Activated CD8-positive, alpha-beta T cell treated with anti-CD3 and anti-CD28 coated beads for 36 hours (primary cell): ENCODE data around the gene RNF213. TPM values are rescaled to one million over a fixed set of nuclear protein-coding genes. Genes with fewer than 3 reads are reported as not detected.

Experiments
- ATAC-seq: fragments of 200-7000 bp; cut with Tn5 transposase; one replicate; pipeline ENCODE4 v1.10.0; 2021; ENCODE audit warnings: mild to moderate bottlenecking, moderate library complexity
- CTCF ChIA-PET: fragments of 350-600 bp; sonication (Branson Sonifier 250); formaldehyde crosslinking; loops from one replicate; lab custom pipeline; 2021; ENCODE audit warnings: antibody characterized with exemption; lab: Charles Lee
- POLR2A ChIA-PET: fragments of 350-600 bp; sonication (Branson Sonifier 250); formaldehyde crosslinking; loops from one replicate; lab custom pipeline; 2021; ENCODE audit warnings: antibody characterized with exemption; lab: Charles Lee
- DNase-seq: peaks from one replicate; pipeline ENCODE4 v3.0.0-alpha.2; 2020
- H3K27ac Mint-ChIP-seq: one replicate; pipeline ENCODE4 v1.8.0; 2021; ENCODE audit warnings: mild to moderate bottlenecking, mixed read lengths
- H3K27me3 Mint-ChIP-seq: one replicate; pipeline ENCODE4 v1.8.0; 2021; ENCODE audit warnings: mixed read lengths
- H3K36me3 Mint-ChIP-seq: one replicate; pipeline ENCODE4 v1.8.0; 2021; ENCODE audit warnings: low read depth, mixed read lengths
- H3K4me1 Mint-ChIP-seq: one replicate; pipeline ENCODE4 v1.8.0; 2021; ENCODE audit warnings: low read depth, mixed read lengths
- H3K4me3 Mint-ChIP-seq: one replicate; pipeline ENCODE4 v1.8.0; 2021; ENCODE audit warnings: mild to moderate bottlenecking, moderate library complexity, mixed read lengths
- H3K9me3 Mint-ChIP-seq: one replicate; pipeline ENCODE4 v1.8.0; 2021; ENCODE audit warnings: mixed read lengths
- intact Hi-C: fragments of 100-400 bp; cut with micrococcal nuclease; formaldehyde crosslinking; loops from one replicate; pipeline ENCODE4 v1.10.0; 2022
- total RNA-seq, 2 experiments: library from RNA; stranded (reverse); gene quantifications; one replicate each; pipeline ENCODE4 v1.2.3, GENCODE V29; 2021
- TF ChIP-seq, protein P1 (sequence below): fragments of 200-600 bp; IDR thresholded peaks from one replicate; pipeline ENCODE4 v1.8.0; 2022; ENCODE audit warnings: antibody characterized with exemption, mild to moderate bottlenecking

Gene RNF213
- total RNA-seq, 2 experiments from 2014 or later: 131 to 142 TPM

DNA sequence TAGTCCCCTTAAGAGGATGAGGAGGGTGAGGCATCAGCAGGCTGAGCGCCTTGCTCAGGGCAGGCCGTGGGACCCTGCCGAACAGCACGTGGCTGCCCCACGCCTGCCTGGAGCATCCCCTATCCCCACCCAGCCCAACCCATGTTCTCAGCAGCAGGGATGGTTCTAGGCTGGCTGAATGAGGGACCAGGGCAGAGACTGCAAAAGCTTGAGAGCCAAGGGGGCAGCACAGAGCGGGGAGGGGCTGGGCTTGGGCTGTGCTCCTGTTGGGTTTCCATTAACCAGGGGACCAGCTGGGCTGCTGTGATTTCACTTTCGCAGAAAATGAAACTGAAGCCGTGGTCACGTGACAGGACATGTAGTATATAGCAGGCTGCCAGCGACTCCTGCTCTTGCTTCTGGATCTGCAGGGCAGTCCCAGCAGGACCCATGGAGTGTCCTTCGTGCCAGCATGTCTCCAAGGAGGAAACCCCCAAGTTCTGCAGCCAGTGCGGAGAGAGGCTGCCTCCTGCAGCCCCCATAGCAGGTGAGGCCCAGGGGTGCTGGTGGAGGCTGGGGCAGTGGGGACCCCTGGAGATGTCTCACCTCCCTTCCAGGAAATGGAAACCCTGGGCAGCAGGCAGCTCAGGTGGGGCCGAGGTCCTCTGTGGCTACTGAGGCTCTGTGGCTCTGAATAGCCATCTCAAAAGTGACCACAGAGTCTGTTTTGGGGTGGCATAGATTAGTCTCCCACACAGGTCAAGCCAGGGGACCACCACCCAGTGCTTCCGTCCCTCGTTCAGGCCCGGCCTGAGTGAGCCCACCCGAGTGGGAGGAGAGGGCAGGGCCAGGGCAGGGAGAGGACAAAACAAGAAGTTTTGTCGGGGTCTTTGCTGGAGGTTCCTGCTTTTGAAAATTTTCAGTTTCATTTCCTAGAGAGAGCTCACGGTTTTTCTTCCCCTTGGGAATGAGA lies 2.9 kb downstream of the RNF213 start:
- ChIA-PET POLR2A (interaction anchor here (0.6 to 4.8 kb wide), 9 partner anchors 9 to 191 kb away, joined by 3 to 30 read pairs (median 5); no protein-coding TSS in a partner anchor), CTCF (interaction anchor here (1.2 to 1.4 kb wide), 4 partner anchors 9 to 162 kb away, joined by 3 to 6 read pairs (median 4); partner anchors contain the start of gene GAA)
- DNase-seq (peak; percentile 98), ATAC-seq (peak; percentile 40)
- H3K27ac Mint-ChIP-seq: peak overlapping the region; percentile 89
- intact Hi-C loops: no loop called here
- peaks cover 1% of the 10 kb centered on the region for H3K9me3 Mint-ChIP-seq
- peaks cover 49% of the 10 kb centered on the region for H3K4me1 Mint-ChIP-seq
- TF ChIP-seq, protein P1, sequence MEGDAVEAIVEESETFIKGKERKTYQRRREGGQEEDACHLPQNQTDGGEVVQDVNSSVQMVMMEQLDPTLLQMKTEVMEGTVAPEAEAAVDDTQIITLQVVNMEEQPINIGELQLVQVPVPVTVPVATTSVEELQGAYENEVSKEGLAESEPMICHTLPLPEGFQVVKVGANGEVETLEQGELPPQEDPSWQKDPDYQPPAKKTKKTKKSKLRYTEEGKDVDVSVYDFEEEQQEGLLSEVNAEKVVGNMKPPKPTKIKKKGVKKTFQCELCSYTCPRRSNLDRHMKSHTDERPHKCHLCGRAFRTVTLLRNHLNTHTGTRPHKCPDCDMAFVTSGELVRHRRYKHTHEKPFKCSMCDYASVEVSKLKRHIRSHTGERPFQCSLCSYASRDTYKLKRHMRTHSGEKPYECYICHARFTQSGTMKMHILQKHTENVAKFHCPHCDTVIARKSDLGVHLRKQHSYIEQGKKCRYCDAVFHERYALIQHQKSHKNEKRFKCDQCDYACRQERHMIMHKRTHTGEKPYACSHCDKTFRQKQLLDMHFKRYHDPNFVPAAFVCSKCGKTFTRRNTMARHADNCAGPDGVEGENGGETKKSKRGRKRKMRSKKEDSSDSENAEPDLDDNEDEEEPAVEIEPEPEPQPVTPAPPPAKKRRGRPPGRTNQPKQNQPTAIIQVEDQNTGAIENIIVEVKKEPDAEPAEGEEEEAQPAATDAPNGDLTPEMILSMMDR: no peak
- peak overlapping the region; percentile 89 for H3K4me3 Mint-ChIP-seq
- no peaks in the 10 kb centered on the region for H3K27me3 Mint-ChIP-seq
- peaks cover 27% of the 10 kb centered on the region for H3K36me3 Mint-ChIP-seq

DNA sequence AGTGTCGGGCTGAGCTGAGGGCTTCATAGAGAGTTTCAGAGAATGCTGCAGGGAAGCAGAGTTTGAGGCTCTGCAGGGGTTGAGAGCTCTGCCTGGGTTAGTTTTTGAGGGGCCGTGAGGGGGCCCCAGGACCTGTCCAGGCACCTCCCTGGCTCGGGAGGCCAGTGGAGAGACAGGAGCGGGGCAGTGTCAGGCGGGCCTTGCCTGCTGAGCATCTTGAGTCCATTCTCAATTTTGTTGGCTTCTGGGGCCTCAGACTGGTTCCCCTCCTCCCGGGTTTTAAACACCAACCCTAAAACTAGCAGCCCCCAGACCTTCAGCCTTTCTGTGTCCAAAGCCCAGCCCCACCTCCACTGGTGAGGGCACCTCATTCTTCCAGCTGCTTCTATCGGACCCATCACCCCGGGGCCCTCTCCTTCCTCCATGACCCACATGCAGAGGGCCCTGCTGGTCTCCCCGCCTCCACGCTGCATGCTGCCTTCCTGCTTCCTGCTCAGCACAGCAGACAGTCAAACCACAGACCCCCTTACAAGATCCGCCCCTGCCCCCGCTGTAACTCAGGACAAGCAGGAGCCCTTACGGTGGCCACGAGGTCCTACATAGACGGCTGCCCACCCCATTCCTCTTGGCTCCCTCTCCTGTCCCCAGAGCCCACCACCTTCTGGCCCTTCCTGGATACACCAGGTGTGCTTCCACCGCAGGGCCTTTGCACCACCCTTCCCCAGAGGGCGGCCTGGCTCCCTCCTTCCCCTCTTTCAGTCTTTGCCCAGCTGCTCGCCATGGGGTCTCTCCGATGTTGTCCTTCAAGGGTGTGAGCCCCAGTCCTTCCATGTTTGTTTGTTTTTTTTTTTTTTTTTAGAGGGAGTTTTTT lies 3.8 kb downstream of the RNF213 start:
- intact Hi-C loops: no loop called here
- CTCF ChIA-PET: interaction anchor here (1.2 to 1.3 kb wide), 4 partner anchors 10 to 163 kb away, joined by 3 to 6 read pairs (median 4); partner anchors contain the start of gene GAA

DNA sequence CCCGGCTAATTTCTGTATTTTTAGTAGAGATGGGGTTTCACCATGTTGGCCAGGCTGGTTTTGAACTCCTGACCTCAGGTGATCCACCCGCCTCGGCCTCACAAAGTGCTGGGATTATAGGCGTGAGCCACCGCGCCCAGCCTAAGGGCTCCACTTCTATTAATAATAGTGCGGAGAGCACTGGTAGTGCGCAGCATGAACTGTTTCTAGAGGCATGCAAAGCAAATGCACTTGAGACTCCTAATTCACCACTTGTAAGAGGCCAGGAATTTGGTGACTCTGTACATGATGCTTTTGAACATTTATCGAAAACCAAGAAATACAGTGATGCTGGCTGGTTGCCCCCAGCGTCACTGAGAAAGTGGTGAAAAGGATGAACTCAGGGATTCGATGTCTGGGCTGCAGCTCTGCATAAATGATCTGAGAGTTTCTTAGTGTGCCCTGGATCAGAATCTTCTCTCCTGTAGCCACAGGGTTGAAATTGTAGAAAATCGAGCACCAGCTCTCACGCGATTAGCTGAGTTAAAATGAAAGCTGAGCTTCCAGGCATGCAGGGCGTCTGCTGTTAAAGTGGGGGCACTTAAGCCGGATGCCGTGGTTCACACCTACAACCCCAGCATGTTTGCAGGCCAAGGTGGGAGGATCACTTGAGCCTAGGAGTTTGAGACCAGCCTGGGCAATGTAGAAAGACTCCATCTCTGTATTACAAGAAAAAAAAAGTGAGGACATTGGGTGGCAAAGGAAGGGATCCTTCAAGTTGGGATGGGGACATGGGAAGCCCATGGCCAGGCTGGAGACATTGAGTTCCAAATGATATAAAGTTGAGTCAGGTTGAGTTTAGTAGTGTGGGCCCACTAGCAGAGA lies 4.8 kb downstream of the RNF213 start:
- intact Hi-C loops: no loop called here
- TF ChIP-seq, protein P1: no peak
- ChIA-PET CTCF (interaction anchor here (1.3 kb wide), 2 partner anchors 10 to 69 kb away, joined by 3 to 4 read pairs; no protein-coding TSS in a partner anchor), POLR2A (interaction anchor here (0.6 to 4.8 kb wide), 13 partner anchors 8 to 119 kb away, joined by 3 to 30 read pairs (median 5); partner anchors contain the start of genes EIF4A3 and SGSH)
- Mint-ChIP-seq H3K4me3 (peak overlapping the region; percentile 89), H3K27me3 (no peaks in the 10 kb centered on the region), H3K27ac (peak overlapping the region; percentile 89), H3K9me3 (peaks cover 1% of the 10 kb centered on the region), H3K36me3 (peaks cover 27% of the 10 kb centered on the region), H3K4me1 (peaks cover 35% of the 10 kb centered on the region)
- DNase-seq: peak; percentile 90
- ATAC-seq: peak; percentile 43

More for the DNA sequence above, 3.8 kb downstream of the RNF213 start:
- peaks cover 1% of the 10 kb centered on the region for H3K9me3 Mint-ChIP-seq
- peaks cover 27% of the 10 kb centered on the region for H3K36me3 Mint-ChIP-seq
- peaks cover 40% of the 10 kb centered on the region for H3K4me1 Mint-ChIP-seq
- TF ChIP-seq, protein P1: no peak
- peak overlapping the region; percentile 89 for H3K27ac Mint-ChIP-seq
- H3K4me3 Mint-ChIP-seq: peak overlapping the region; percentile 89
- DNase-seq: peak; percentile 85
- POLR2A ChIA-PET: interaction anchor here (0.6 to 4.8 kb wide), 10 partner anchors 8 to 190 kb away, joined by 3 to 30 read pairs (median 6); no protein-coding TSS in a partner anchor
- ATAC-seq: peak; percentile 32
- no peaks in the 10 kb centered on the region for H3K27me3 Mint-ChIP-seq

DNA sequence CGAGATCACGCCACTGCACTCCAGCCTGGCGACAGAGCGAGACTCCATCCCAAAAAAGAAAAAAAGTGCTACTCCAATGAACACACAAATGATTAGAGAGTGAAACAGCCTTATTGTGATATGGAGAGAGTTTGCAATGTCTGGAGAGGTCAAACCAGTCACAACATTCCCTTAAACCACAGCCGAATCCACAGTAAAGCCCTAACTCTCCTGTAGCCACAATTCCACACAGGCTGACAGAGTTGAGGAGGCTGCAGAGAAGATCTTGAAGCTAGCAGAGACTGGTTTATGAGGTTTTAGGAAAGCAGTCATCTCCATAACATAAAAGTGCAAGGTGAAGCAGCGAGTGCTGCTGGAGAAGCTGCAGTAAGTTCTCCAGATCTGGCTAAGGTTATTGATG lies 6.7 kb downstream of the RNF213 start:
- intact Hi-C loops: no loop called here
- TF ChIP-seq, protein P1: no peak
- ATAC-seq (no peak), DNase-seq (no peak)
- Mint-ChIP-seq H3K4me3 (no peak overlapping the region), H3K4me1 (peaks cover 29% of the 10 kb centered on the region), H3K27ac (no peak overlapping the region), H3K27me3 (no peaks in the 10 kb centered on the region), H3K9me3 (peaks cover 3% of the 10 kb centered on the region), H3K36me3 (peaks cover 34% of the 10 kb centered on the region)
- CTCF ChIA-PET: no interaction called here
- POLR2A ChIA-PET: interaction anchor here (0.9 to 2.3 kb wide), 4 partner anchors 8 to 70 kb away, joined by 3 to 7 read pairs (median 6); no protein-coding TSS in a partner anchor
